Pulmonary artery endothelial cell (primary cell): ENCODE measurements around the gene CNTNAP2. TPM values are rescaled to one million over a fixed set of nuclear protein-coding genes. Genes with fewer than 3 reads are reported as not detected.

Source experiments
- DNase-seq: peaks from one replicate; pipeline ENCODE4 v3.0.0-alpha.2; 2011; ENCODE audit warnings: low read depth, low spot score
- total RNA-seq: library from RNA; depleted of rRNA; stranded (reverse); fragments of >200 nt; gene quantifications from 2 replicates; pipeline ENCODE4 v1.2.3, GENCODE V29; 2014

CNTNAP2 gene
- total RNA-seq, 1 donor from 2014 or later, result not detected

DNA sequence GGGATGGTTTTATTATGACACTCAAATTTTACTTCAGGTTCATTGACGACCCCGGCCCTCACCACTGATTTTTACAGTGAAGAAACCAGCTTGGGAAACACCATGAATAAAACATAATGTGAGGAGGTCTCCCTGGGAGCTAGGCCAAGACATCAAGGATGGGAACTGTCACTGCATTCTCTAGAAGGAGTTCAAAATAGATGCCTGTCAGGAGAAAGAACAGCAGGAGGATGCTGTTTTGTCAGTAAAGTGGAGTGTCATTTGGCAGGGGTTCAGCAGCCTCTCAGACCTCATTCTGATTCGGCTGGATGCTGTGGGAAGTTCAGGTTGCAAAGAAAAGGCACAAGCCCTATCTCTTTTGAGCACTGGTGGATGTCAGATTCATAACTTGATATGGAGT lies 2113.7 kb downstream of the CNTNAP2 start:
- DNase-seq, result no peak

DNA sequence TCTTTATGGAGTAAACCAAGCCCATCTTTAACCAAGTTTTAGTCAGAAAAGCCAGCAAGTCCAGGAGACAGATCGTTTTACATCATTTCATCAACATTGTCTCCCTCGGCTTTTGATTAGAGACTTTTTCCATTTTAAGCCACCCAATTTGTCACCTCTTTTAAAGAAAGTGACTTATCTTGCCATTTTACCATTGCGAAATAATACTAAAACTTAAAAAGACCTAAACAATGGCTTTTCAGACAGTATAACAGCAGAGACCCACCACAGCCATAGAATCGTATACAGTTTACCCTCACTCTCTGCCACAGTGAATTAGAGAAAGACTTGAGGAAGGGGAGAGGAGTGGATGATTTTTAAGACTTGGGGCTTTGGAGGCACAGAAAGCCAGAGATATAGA lies 2114.3 kb downstream of the CNTNAP2 start:
- no peak for DNase-seq

GRCh38 chr7:148232784-148233183 lies 2116.2 kb downstream of the CNTNAP2 start:
- DNase-seq, result no peak

GRCh38 chr7:148234715-148235114 lies 2118.1 kb downstream of the CNTNAP2 start:
- no peak for DNase-seq

GRCh38 chr7:148238761-148239325 lies 2122.2 kb downstream of the CNTNAP2 start:
- DNase-seq, result no peak

- no peak for DNase-seq
These were observed 2125.2 kb downstream of the CNTNAP2 start for GRCh38 chr7:148241700-148242293.

GRCh38 chr7:148242294-148242821 lies 2125.8 kb downstream of the CNTNAP2 start:
- DNase-seq, result no peak

DNA sequence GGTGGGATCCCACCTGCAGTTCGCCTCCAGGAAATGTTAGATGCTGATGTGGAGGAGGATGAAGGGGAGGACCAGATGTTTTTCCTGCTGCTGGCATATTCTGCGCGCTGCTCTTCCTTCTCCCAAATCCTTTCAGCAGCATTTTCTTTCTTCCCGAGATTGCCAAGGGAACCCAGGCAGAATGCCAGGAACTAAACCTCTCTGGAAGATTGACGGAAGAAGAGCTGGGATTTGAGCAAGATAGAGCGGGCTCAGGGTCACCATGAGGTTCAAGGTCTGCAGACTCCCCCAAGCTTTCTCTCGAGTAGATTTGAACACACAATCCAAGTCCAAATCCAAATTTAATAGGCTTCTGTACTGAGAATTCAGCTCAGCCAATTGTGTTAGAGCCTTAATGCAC lies 2128.8 kb downstream of the CNTNAP2 start:
- DNase-seq, result no peak

- no peak for DNase-seq
These were observed 2137.0 kb downstream of the CNTNAP2 start for GRCh38 chr7:148253629-148254028.

- no peak for DNase-seq
These were observed 2138.7 kb downstream of the CNTNAP2 start for GRCh38 chr7:148255333-148255732.

- DNase-seq, result no peak
These were observed 2139.8 kb downstream of the CNTNAP2 start for GRCh38 chr7:148256433-148256832.

- DNase-seq, result no peak
These were observed 2144.0 kb downstream of the CNTNAP2 start for GRCh38 chr7:148260599-148260998.

- DNase-seq, result no peak
These were observed 2144.9 kb downstream of the CNTNAP2 start for GRCh38 chr7:148261523-148261922.

GRCh38 chr7:148261996-148262688 lies 2145.5 kb downstream of the CNTNAP2 start:
- no peak for DNase-seq

GRCh38 chr7:148262721-148263229 lies 2146.2 kb downstream of the CNTNAP2 start:
- DNase-seq, result no peak

GRCh38 chr7:148264933-148265557 lies 2148.4 kb downstream of the CNTNAP2 start:
- DNase-seq, result no peak

DNA sequence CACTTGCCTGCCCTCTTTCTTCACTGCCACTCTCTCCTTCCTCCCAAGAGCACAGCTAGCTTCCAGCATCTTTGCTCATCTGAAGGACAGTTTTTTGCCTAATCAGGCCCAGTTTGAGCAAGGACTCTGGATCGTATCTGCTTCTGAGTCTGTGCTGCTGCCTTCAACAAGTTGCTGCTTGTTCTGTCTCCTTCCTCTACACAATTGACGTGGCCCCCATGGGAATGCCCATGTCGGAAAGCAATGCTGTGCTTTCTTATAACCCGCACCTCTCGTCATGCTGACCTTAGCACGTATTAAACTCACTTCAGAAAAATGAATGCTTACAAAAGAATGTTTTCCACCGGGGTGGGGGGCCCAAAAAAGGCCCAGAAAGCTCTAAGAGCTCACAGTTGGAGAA lies 2149.3 kb downstream of the CNTNAP2 start:
- no peak for DNase-seq

DNA sequence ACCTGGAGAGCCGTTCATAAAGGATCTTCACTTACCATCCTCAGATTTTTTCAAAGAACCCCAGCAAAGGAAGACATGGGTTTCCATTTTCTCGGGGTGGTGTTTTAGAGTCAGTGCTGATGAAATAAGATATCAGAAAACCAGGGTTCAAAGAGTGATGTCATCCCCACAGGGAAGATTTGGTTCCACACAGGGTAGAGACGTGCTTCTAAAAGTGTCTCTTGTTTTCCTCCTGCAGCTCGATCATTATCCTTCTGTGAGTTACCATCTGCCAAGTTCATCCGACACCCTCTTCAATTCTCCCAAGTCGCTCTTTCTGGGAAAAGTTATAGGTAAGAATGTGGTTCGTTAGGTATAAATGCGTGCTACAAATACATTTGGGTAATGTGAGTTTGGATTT lies 2150.2 kb downstream of the CNTNAP2 start:
- no peak for DNase-seq

- DNase-seq, result no peak
These were observed 2154.0 kb downstream of the CNTNAP2 start for GRCh38 chr7:148270576-148270975.

GRCh38 chr7:148274118-148274517 lies 2157.5 kb downstream of the CNTNAP2 start:
- no peak for DNase-seq

- no peak for DNase-seq
These were observed 2158.8 kb downstream of the CNTNAP2 start for GRCh38 chr7:148275359-148275890.
